HG02943 (cell line): ENCODE measurements around the gene ZNF775.
"Not testable (repeated sequence)": the region's sequence is repeated elsewhere in the genome, so short reads cannot be mapped to it uniquely, and the experiment has no call there.

Experiments used
- ATAC-seq: cut with Tn5 transposase; IDR thresholded peaks from one replicate; pipeline ENCODE4 v1.9.1; 2021; ENCODE audit warnings: mild to moderate bottlenecking, low read depth, moderate library complexity; ENCODE audit not compliant: unreplicated experiment

Gene ZNF775

DNA sequence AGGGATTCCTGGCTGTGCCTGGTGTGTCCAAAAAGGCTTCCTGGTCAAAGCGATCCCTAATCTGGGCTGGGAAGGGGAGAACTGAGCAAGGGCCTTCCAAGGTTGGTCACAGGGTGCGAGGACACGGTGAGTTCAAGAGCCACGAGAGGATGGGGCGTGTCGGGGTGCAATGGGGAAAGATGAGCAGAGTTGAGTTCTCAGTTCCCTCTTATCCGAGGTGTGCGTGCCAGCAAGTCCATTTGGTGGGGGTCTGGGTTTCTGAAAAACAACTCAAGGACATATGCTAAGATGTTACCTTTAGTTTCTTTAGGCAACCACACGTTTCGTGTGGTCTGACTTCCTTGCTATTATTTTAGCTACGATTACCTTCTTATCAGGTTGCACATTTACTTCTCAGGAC, 1.3 kb downstream of the ZNF775 start:
- ATAC-seq: no peak

DNA sequence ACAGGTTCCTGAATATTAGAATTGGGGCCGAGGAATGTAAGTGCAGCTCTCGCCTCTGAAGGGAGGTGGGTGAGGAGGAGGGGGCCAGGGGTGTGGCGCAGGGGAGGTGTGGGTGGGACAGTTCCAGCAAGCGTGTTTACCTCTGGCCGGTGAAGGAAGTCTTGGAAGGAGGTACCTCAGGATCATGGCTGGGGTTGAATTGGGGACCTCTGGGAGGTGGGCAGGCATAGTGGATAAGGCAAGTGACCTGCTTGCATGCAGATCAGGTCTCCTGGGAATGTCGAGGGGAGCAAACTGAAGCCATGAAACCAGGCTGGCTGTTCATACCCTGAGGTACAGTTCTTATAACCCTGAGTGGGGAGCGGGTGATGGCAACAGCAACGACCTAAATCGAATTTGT, 2.0 kb downstream of the ZNF775 start:
- no peak for ATAC-seq

DNA sequence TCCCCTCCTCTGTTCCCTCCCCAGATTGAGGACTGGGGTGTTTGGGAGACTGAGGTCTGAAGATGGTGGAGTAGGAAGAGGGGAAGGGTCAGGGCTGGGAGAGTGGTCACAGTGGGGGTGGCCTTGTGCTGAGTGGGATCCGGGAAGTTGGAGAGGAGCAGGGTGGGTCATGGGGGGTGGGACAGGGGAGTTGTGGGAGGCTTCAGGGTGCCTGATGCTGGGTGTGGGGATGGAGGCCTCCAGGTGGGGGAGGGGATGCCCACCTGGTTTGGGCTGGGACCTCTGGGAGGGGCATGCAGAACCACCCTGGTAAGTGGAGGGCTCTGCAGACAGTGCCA, 2.6 kb downstream of the ZNF775 start:
- no peak for ATAC-seq

DNA sequence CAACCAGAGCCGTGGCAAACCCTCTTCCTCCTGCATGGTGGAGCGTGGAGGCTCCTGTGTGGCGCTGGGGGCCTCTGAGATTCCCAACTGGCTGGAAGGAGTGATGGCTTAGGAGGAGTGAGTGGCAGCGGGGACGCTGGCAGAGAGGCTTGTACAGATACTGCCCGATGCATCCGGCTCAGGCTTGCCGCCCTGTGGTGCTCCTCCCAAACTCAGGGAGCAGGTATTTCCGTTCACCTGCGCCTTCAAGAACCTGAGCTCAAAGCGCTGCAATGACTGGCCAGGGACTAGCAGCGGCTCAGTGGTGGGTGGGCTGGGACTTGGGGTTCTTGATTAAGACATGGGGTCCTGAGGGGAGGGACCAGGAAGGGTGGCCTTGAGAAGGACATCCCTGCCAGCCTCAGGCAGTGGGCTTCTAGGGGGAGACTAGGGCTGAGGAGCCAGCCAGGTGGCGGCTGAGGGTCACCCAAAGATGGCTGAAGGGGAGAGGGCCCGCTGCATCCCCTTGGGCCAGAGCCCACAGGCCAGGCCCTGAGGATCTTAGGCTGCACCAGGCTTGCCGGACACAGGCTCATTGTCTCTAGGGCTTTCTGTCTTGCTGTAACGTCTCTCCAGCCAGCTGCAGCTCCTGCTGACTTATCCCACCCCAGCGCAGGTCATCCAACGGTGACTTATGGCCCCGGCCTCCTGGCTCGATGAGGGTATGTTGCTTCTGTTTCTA, 3.2 kb downstream of the ZNF775 start:
- no peak for ATAC-seq

DNA sequence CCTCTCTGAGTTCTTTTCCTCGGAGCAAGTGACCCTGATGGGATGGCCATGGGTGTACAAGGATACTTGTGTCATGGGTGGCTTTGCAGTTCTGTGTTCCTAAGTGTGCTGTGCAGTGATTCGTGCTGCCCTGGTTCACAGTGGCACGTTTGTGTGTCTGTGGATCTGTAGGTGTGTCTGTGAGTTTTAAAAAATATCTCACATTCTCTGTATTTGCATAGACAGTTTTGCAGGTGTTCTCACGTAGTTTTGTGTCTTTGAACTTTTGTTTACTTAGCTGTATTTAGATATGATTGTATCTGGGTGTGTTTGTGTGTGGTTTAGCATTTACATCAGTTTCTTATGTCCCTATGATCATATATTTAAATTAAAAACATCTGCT, 3.7 kb downstream of the ZNF775 start:
- ATAC-seq: no peak

DNA sequence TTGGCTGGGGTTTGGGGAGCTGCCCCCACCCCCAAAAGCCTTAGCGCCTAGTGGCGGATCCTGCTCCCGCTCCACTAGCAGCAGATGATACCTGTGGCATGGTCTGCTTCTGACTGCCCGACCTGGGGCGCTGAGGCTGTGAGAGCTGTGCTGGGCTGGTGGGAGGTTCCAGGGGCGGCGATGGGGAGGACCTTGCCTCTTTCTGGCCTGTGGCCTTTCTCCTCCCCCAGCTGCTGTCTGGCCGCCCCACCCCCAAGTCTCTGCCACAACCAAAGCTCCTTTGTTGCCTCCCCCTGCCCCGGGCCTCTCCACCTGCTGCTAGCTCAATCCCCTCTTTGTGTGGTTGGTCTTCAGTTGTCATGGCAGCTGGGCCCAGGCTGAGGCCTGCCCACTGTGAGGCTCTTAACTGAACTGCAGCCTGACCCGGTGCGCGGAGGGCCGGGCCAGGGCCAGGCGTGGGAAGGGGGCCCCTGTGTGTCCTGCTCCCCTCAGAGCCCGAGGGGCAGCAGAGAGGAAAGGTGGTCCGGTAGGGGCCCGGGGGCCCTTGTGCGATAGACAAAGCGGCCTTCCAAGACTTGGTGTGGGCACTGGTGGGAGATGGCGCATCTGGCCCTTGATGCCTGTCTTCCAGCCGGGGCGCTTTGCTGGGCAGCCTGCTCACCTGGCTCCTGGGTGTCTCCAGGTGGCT, 4.7 kb downstream of the ZNF775 start:
- ATAC-seq: no peak

DNA sequence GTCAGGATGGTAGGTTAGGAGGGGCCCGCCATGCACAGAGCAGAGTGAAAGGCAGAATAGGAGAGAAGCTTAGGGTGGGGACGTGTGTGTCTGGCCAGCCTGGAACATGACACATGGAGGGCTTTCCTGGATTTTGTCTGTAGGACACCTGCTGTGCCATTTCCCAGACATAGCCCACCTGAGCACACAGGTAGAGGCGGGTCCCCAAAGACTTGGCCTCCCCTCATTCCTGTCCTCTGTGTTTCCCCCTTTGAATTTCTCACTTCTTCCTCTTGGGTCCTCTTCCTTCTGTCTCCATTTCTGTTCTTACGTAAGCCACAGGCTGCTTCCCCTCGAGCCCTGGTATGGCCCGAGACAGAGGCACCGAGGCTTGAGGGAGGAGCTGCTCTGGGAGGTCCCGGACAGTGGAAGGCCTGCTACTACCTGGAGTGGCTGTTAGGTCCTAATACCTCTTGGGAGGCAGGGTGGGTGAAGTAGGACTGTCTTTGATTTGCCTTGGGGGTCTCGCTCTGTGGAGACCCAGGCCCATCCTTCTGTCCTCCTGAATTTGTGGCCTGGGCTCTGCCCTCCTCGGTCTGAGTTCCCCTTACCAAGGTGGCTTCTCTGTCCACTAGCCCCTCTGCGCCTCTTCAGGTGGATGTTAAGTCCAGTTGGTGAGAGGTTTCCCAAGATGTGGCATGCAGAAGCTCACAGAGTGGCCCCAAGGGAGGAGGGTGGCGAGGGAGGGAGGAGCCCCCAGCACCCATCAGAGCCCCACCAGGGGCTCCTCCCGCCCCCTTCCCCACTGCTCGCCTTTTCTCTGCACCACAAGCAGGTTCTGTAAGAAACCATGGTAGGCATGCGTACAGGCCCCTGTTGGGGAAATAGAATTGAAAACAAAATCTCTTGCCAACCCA, 5.5 kb downstream of the ZNF775 start:
- no peak for ATAC-seq

DNA sequence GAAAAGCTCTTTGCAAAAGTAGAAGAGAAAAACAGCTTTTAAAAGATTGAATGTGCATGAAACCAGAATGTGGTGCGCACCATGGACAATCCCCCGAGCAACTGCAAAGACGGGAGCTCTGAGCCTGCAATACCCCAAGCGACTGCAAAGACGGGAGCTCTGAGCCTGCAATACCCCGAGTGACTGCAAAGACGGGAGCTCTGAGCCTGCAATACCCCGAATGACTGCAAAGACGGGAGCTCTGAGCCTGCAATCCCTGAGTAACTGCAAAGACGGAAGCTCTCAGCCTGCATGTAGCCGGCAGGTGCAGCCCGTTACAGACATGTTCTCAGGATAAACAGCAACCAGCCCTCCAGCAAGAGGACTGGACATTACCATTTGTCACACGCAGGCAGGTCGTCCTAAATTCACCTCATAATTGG, 6.2 kb downstream of the ZNF775 start:
- no peak for ATAC-seq

DNA sequence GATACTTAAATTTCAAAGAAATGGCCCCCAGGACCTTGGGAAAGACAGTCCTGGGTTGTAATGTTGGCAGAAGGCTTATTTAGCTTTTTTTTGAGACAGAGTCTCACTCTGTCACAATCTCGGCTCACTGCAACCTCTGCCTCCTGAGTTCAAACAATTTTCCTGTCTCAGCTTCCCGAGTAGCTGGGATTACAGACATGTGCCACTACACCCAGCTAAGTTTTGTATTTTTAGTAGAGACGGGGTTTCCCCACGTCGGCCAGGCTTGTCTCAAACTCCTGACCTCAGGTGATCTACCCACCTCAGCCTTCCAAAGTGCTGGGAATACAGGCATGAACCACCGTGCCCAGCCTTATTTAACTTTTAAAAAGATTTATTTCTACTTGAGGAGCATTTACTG, 6.8 kb downstream of the ZNF775 start:
- not testable (repeated sequence) for ATAC-seq

DNA sequence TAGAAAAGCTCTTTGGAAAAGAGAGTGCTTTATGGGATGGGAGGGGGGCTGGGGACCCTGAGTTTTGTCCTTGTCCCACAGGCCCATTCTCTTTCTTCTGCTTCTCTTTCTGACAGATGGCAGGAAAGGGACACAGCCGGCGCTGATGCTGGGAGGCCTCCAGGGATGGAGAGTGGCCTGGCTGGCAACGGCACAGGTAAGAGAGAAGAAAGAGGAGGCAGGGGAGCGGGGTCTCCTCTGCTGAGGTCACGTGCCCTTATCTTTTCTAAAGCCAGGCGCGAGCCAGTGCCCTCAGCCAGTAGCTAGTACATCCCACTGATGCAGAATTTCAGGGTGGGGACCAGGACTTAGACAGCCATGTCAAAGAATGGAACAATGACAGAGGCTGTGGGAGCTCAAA, 9.2 kb downstream of the ZNF775 start:
- ATAC-seq: no peak

DNA sequence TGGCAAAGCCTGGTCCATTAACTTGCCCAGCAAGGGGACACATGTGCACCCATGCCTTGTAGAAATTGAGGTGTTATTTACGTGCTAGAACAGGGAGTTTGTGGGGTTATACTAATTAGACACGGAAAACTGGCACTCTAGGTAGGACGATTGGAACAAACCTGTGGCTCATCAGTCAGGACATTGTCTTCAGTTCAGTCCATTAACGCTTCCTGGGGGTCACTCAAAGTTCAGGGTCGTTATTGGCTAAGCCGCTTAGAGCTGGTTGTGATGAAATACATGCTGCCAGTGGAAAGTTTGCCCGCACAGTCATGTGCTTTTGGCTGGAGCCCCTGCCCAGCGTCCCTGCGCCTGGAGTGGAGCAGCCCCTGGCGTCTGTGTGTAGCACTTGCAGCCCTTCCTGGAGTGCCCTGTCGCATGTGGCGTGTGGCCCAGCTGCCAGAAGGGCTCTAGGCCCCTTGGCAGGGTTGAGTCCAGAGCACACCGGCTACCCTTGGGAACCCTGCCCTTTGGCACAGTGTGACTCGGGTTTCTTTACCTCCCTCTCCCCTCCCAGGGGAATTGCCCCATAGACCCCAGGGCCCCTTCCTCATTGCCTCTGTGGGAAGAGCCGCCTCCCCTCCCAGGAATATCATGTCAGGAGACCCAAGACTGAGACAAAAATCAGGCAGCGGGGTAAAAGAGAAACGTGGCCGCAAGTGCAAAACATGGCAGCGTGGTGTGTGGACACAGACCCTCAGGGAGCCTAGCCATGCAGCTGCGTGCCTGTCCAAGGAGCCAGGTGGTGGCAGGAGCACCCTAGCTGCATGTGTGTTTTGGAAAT, 9.8 kb downstream of the ZNF775 start:
- ATAC-seq: no peak

DNA sequence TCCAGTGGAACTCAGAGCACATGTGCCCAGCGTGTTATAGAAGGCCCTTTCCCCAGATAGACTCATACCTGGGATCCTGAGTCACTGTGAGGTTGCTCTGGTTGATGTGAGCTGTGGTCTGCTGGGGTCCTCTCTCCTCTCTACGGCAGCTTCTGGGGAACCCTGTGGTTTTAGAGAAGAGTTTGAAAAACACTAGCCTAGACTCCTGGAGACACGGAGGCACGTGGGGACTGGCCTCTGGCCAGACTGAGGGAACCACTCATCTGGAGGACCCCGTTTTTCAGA, 10.3 kb downstream of the ZNF775 start:
- no peak for ATAC-seq

DNA sequence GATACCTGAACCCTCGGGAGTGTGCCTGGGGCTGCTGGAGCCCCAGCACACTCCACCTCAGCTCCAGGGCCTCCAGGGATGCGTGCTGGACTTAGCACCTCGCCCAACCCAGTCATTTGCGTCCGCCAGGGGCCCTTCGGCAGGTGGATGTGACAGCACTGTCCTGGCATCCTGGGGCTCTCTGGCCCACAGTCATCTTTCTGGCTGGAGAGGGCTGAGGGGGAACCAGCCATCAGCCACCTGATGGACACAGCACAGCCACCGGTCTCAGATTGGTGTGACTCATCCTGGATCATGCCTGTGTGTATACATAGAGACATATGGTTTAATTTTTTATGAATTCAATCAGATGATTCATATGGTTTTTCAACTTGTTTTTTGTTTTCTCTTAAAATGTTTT, 11.1 kb downstream of the ZNF775 start:
- ATAC-seq: no peak

DNA sequence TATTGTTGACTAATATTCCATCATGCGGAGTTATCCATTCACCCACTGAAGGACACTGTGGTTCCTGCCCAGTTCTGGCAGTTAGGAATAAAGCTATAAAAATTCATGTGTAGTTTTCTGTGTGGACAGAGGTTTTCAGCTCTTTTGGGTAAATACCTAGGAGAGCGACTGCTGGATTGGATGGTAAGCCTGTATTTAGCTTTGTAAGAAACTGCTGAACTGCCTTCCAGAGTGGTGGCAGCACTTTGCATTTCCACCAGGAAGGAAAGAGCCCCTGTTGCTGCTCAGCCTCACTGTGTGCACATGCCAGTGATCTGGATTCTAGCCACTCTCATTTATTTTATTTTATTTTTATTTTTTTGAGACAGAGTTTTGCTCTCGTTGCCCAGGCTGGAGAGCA, 14.2 kb downstream of the ZNF775 start:
- no peak for ATAC-seq

DNA sequence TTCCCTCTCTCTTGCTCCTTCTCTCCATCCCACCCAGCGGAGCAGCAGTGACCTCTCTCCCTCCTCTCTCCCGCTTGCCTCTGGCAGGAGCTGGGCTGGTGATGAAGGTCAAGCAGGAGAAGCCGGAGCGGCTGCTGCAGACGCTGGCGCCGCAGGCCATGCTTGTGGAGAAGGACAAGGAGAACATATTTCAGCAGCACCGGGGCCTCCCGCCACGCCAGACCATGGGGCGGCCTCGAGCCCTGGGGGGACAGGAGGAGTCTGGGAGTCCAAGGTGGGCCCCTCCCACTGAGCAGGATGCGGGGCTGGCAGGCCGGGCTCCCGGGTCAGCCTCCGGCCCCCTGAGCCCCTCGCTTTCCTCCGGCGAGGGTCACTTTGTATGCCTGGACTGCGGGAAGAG, 17.3 kb downstream of the ZNF775 start:
- ATAC-seq: no peak

DNA sequence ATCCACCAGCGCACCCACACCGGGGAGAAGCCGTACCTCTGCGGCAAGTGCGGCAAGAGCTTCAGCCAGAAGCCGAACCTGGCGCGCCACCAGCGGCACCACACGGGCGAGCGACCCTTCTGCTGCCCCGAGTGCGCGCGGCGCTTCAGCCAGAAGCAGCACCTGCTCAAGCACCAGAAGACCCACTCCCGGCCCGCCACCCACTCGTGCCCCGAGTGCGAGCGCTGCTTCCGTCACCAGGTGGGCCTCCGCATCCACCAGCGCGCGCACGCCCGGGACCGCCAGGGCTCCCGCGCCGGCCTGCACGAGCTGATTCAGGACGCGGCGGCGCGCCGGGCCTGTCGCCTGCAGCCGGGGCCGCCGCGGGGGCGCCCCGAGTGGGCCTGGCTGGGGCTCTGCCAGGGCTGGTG, 17.7 kb downstream of the ZNF775 start:
- ATAC-seq: no peak

DNA sequence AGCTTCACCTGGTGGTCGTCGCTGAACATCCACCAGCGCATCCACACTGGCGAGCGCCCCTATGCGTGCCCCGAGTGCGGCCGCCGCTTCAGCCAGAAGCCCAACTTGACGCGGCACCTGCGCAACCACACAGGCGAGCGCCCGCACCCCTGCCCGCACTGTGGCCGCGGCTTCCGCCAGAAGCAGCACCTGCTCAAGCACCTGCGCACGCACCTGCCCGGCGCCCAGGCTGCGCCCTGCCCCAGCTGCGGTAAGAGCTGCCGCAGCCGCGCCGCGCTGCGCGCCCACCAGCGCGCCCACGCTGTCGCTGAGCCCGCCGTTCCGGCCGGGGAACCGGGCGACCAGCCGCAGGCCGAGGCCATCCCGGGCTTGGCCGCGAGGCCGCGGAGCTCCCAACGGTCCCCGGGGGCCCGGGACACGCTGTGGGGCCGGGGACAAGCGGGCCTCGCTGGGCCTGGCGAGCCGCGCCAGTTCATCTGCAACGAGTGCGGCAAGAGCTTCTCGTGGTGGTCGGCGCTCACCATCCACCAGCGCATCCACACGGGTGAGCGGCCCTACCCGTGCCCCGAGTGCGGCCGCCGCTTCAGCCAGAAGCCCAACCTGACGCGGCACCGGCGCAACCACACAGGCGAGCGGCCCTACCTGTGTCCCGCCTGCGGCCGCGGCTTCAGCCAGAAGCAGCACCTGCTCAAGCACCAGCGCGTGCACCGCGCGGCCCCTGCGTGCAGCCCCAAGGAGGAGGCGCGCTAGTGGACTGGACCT, 18.4 kb downstream of the ZNF775 start:
- ATAC-seq: no peak

DNA sequence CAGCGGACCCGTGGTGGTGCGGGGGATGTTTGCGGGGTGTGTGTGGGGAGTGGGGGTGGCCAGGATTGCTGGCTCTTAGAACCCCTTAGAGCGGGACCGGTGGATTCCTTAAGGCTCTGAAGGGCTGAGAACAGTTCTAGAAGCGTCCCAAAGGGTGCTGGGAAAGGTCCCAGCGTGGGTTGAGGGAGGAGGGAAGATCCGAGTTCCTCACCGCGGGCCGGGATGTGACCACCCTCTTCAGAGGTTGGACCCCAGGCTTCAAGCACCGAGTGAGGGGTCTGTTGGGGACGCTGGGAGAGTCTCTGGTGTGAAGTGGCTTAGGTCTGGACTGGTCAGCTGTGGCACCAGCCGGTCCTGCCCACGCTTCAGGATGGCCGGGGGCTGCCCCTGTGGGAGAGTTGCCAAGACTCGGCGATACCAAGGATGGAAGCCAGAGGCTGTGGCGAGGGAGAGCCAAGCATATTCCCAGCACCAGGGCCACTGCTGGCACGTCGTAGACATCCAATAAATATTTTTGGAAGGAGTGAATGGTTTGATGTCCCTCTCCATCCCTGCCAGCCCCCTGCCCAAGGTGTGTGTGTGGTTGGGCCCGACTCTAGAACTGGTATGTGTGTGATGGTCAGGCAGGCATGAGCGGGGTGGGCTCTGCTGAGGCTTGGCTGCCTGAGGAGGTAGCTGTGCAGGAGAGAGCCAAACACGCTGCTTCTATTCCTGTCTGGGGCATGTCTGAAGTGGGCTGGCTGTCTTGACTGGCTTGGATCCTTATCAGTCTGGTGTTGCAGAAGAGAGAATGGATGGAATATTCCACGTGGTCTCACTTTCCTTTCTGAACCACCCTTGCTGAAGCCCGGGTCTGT, 19.2 kb downstream of the ZNF775 start:
- no peak for ATAC-seq

DNA sequence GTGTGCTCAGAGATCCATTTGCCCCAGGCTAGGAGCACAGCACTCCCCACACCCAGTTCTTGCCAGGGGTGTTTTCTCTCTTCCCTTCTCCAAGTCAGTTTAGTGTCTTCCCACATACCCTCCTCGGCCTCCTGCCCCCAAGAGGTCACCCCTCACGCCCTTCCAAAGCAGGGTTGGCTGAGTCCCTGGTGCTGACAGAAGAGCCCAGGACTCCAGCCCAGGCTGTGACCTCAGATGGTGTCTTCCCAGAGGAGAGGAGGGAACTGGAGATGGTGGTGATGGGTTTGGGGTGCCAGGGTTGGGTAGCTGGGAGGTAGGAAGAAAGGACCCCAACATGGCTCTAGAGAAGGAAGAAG, 19.8 kb downstream of the ZNF775 start:
- ATAC-seq: no peak
